Measurements from ENCODE around the gene STARD9. TPM values are rescaled to one million over a fixed set of nuclear protein-coding genes. Genes with fewer than 3 reads are reported as not detected.

STARD9 gene
- total and polyA plus RNA-seq, 9 of the 15 experiments (the other 6 are each of a cell fraction or from before 2014, with no cell fraction given): 0.45 to 6.0 (median 3.6) TPM

GRCh38 chr15:42605796-42606195 lies 30.4 kb downstream of the STARD9 start:
- ChIA-PET POLR2A (interaction anchor here (4.1 kb wide), 1 partner anchor 10 kb away, joined by 16 read pairs; no protein-coding TSS in a partner anchor), CTCF (ENCODE audit: low intra/inter-chr PET ratio) (interaction anchor here (0.6 kb wide), 1 partner anchor 37 kb away, joined by 3 read pairs; no protein-coding TSS in a partner anchor)
- Histone ChIP-seq H3K27ac (ENCODE audit: extremely low read depth, low read depth, low read length) (peak overlapping the region; percentile 39; the same call in 1 of the 3 replicates), H3K4me2 (ENCODE audit: insufficient read depth, low read length) (peak overlapping the region; percentile 28; the same call in 1 of the 2 replicates), H3K9me3 (replicated peaks; ENCODE audit: control insufficient read depth, insufficient read depth, low read depth, low read length) (no peaks in the 10 kb centered on the region), H3K9me1 (ENCODE audit: control insufficient read depth, insufficient read depth, low read length) (no peaks in the 10 kb centered on the region), H3K36me3 (ENCODE audit: control insufficient read depth, insufficient read depth, low read length) (no peaks in the 10 kb centered on the region), H4K20me1 (replicated peaks; ENCODE audit: control insufficient read depth, insufficient read depth, low read length) (no peaks in the 10 kb centered on the region), H3K4me1 (replicated peaks in 1 of 2; ENCODE audit: control insufficient read depth in 2 of 2, insufficient read depth in 2 of 2, low read length in 2 of 2) (peaks cover 7 to 28% of the 10 kb centered on the region in 2 experiments; a peak in 3 of 5 replicates), H3K79me2 (ENCODE audit: control insufficient read depth, insufficient read depth, low read length) (no peaks in the 10 kb centered on the region), H3K27me3 (ENCODE audit: control insufficient read depth in 2 of 2, insufficient read depth in 2 of 2, low read length in 2 of 2) (no peaks in the 10 kb centered on the region), H3K4me3 (no peak overlapping the region), H2AFZ (ENCODE audit: low read depth, low read length) (peak overlapping the region; percentile 66; the same call in 1 of the 2 replicates), H3K9ac (ENCODE audit: insufficient read depth in 1 of 2, low read depth in 2 of 2, low read length in 2 of 2) (peak overlapping the region in 1 of 2 experiments; percentile 20; a peak in 1 of 4 replicates)
- 66% methylated on average over 3 of the region's 3 CpGs for WGBS (ENCODE audit: insufficient coverage, low coverage, missing lambda C conversion rate)
- TF ChIP-seq HDAC1 (IDR thresholded peaks at IDR 0.05): no peak
- no peak for TF ChIP-seq TOE1 (IDR thresholded peaks at IDR 0.05; ENCODE audit: borderline replicate concordance)
- no peak for TF ChIP-seq TOE1 (CRISPR knock-in tag; IDR thresholded peaks at IDR 0.05; ENCODE audit: borderline replicate concordance, low read depth)
- no peak for TF ChIP-seq LEF1 (IDR thresholded peaks at IDR 0.05)
- TF ChIP-seq TCF3 (CRISPR knock-in tag; IDR thresholded peaks at IDR 0.05): no peak
- TF ChIP-seq ZNF253 (CRISPR knock-in tag; conservative IDR thresholded peaks at IDR 0.05): no peak
- TF ChIP-seq SUPT5H (IDR thresholded peaks at IDR 0.05): no peak
- TF ChIP-seq RBM22 (IDR thresholded peaks at IDR 0.05; ENCODE audit: low read depth, low read length, poor library complexity, severe bottlenecking): no peak
- no peak for TF ChIP-seq SRSF3 (IDR thresholded peaks at IDR 0.05; ENCODE audit: insufficient read depth, low read length)
- FAIRE-seq (no peak), ATAC-seq (no peak), DNase-seq (ENCODE audit: extremely low read depth in 1 of 4, low spot score in 3 of 4) (no peak)
- in situ Hi-C loops (cut with MboI) (no loop called here), intact Hi-C loops (cut with micrococcal nuclease) (no loop called here)
- no TSS peak for BruUV-seq (replicated peaks)
